AG04449 (cell line): Measurements from ENCODE around the gene MPP1.
"Not testable (repeated sequence)": the region's sequence is repeated elsewhere in the genome, so short reads cannot be mapped to it uniquely, and the experiment has no call there.

Source experiments
- CTCF ChIA-PET: fragments of 350-600 bp; formaldehyde crosslinking; extraction: SDS; loops from one replicate; lab custom pipeline; 2021; ENCODE audit warnings: antibody characterized with exemption; lab: Yijun Ruan, JAX
- POLR2A ChIA-PET: fragments of 400-600, 350-600 bp; formaldehyde crosslinking; extraction: SDS; loops from one replicate; lab custom pipeline; 2020; ENCODE audit warnings: antibody characterized with exemption, inconsistent platforms; lab: Yijun Ruan, JAX
- DNase-seq: peaks from one replicate; pipeline ENCODE4 v3.0.0-alpha.2; 2010; ENCODE audit warnings: low read depth, low spot score
- H3K4me3 ChIP-seq: 2 replicates; pipeline ENCODE4 v1.5.1; 2011; ENCODE audit warnings: low read depth, mild to moderate bottlenecking, control low read depth, low read length
- CTCF ChIP-seq: IDR thresholded peaks from one replicate; pipeline ENCODE4 v1.5.1; 2011; ENCODE audit warnings: mild to moderate bottlenecking, moderate library complexity, low read length, control low read depth, inconsistent platforms; ENCODE audit not compliant: insufficient read depth; ENCODE audit errors: missing control alignments

Gene MPP1

DNA sequence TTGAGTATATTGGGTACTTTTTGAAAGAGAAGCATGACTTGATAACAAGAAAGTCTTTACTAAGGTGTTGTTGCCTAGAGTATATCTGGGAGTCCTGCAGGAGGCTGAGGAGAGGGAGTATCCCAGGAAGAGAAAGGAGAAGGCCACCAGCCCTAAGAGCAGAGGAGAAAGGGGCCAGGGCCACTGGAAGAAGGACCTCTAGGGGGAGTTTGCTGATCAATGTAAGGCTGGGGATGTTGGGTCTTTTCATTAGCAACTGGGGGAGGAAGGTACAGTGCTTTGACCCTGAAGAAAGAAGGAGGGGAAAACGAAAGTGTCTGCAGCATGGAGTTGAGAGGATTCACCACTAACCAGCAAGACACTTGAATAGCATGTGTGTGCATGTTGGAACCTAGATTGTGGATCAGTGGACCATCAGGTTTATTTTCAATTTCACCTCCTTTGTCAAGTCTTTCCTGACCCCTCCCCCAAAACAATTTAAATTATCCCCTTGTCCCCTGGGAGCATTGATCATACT lies 24.7 kb upstream of the MPP1 start:
- POLR2A ChIA-PET: no interaction called here
- TF ChIP-seq CTCF: no peak
- DNase-seq: no peak
- CTCF ChIA-PET: interaction anchor here (1.0 to 1.2 kb wide), 2 partner anchors 10 to 31 kb away, joined by 3 read pairs; no protein-coding TSS in a partner anchor
- no peak overlapping the region for H3K4me3 ChIP-seq

DNA sequence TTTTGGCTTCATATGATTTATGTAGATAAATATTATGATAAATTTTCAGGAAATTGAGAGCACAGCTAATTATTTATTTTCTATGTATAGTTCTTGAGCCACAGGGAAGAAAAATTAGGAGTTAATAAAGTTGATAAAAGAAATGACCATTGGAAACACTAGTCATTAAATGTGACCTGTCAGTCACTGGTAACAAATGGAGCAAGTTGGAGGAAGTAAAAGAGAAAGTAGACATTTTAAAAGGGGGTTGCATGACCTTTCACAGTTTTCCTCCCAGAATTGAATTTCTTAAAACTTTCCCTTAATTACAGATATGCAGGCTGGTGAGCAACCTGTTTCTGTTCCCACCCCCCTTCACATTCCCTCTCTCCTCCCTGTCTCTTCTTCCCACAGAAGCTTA lies 23.8 kb upstream of the MPP1 start:
- H3K4me3 ChIP-seq: no peak overlapping the region
- ChIA-PET POLR2A (interaction anchor here (0.6 kb wide), 1 partner anchor 50 kb away, joined by 3 read pairs; no protein-coding TSS in a partner anchor), CTCF (interaction anchor here (0.7 to 1.0 kb wide), 2 partner anchors 14 to 30 kb away, joined by 3 read pairs; no protein-coding TSS in a partner anchor)
- no peak for DNase-seq
- TF ChIP-seq CTCF: no peak

DNA sequence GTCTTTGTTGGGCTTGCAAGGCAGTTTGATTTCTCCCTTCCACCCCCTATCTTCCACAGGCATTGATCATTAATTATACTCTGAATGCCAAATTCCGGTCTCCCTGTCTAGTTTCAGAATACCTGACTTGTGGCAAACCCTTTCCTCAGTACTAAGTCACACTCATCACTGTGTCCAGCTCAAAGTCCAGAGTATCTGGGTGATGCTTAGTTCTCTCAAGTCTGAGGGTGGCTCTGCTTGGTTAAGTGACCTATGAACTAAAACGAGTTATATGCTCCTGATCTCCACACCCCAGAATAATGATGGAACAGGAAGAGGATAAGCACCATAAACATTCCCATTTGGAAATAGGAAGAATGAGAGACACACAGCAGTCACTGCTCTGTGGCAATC lies 22.7 kb upstream of the MPP1 start:
- TF ChIP-seq CTCF: no peak
- no peak overlapping the region for H3K4me3 ChIP-seq
- ChIA-PET CTCF (interaction anchor here (1.0 kb wide), 1 partner anchor 12 kb away, joined by 3 read pairs; no protein-coding TSS in a partner anchor), POLR2A (no interaction called here)
- DNase-seq: no peak

GRCh38 chrX:154827194-154828015 lies 22.1 kb upstream of the MPP1 start:
- ChIA-PET CTCF (interaction anchor here (0.9 kb wide), 1 partner anchor 9 kb away, joined by 3 read pairs; no protein-coding TSS in a partner anchor), POLR2A (no interaction called here)
- TF ChIP-seq CTCF: no peak

GRCh38 chrX:154825586-154825985 lies 20.3 kb upstream of the MPP1 start:
- POLR2A ChIA-PET, CTCF ChIA-PET, H3K4me3 ChIP-seq, DNase-seq: not testable (repeated sequence)

More at GRCh38 chrX:154827194-154828015, 22.1 kb upstream of the MPP1 start:
- no peak for DNase-seq
- no peak overlapping the region for H3K4me3 ChIP-seq

GRCh38 chrX:154824638-154825037 lies 19.4 kb upstream of the MPP1 start:
- POLR2A ChIA-PET: no interaction called here
- CTCF ChIA-PET: interaction anchor here (0.8 kb wide), 1 partner anchor 16 kb away, joined by 3 read pairs; no protein-coding TSS in a partner anchor
- DNase-seq: no peak
- TF ChIP-seq CTCF: no peak
- H3K4me3 ChIP-seq: no peak overlapping the region
